GM21367 (cell line): ENCODE measurements around the gene OPN4.
A peak's percentile ranks its signal among the peaks of the same experiment; 100 is the strongest.

Experiments used
- ATAC-seq: cut with Tn5 transposase; IDR thresholded peaks from one replicate; pipeline ENCODE4 v1.9.1; 2021; ENCODE audit not compliant: unreplicated experiment

Gene OPN4

DNA sequence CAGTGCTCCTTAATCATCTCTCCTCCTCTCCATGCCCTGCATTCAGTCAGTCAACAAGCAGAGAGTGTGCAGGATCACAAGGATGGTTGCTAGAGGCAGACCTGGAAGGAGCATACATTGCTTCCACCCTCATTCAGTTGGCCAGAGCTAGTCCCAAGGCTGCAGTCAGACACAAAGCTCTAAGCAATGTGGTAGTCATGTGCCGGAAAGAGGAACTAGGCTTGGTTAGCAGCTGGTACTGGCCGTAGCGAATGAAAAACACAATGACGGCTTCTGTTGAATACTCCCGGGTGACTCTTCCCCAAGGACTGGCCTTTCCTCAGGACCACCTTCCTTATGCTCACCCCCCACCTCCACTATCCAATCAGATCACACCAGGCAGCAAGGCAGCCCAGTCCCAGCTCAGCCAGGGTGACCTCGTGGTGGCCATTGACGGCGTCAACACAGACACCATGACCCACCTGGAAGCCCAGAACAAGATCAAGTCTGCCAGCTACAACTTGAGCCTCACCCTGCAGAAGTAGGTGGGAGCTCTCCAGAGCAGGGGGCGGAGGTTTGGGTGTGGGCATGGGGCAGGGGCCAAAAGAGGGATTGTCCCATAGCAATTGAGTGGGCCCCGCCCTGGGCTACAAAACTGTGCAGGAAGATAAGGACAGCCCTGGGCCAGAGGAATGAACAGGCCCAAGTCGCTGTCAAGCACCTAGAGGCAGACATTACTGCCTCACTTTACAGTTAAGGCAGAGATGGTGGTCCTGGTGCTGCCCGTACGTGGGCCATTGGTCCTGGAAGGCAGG is 24.8 kb downstream of the OPN4 start:
- peak; percentile 50 for ATAC-seq

DNA sequence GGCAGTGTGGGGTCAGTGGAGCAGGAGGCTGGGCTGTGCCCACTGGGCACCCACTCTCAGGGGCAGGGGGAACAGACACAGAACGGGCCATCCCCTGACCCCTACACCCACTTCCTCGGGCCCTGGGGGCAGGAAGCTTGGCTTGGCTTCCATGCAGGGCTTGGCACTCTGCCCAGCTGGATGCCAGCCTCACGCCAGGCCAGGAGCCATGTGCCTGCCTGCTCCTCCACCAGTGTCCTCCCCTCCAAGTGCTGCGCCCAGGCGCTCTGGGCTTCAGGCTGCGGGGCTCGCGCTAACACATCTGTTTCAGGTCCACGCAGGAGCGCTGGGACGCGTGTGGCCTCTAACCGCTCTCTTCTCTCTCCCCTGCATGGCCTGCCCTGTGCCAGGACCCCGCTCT is 26.7 kb downstream of the OPN4 start:
- ATAC-seq: no peak

DNA sequence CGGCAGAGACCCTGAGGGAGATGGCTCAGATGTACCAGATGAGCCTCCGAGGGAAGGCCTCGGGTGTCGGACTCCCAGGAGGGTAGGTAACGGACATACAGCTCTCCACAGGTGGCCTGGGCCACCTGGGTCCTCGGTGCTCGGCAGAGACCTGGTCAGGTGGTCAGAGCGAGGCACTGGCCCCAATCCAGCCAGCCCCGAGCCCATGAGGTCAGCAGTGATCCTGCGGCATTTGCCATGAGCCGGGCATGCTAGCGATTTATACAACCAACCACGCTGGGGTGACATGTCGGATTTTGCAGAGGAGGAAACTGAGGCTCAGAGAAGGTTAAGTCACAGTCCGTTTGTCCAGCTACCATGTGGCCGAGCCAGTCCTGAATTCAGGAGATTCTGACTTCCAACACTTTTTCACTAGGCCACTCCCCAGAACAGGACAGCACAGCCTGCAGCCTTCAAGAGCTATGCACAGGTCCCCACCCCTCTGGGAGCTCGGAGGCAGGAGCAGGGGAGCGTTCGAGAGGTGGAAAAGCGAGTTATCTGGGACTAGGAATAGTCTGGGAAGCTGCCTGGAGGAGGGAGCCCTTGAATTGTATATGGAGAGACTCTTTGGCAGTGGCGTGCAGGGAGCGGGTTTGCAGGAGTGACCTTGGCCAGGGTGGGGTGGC is 27.5 kb downstream of the OPN4 start:
- ATAC-seq: no peak

DNA sequence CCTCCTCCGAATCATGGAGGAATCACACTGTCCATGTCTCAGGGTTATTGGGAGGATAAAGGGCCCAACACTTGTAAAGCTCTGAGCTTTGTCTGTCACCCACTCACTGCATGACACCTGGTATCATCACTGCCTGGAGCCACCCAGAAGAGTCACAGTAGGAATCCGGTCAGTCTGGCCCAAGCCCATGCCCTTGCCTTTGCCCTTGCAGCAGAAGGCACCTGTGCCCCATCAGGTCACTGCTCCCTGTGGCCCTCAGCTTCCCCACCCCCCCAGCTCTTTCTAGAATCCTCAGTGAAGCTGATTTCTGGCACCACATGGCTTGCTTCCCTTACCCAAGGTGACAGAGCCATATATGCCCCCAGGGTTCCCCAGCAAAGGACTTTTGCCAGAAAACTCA is 28.3 kb downstream of the OPN4 start:
- ATAC-seq: no peak

DNA sequence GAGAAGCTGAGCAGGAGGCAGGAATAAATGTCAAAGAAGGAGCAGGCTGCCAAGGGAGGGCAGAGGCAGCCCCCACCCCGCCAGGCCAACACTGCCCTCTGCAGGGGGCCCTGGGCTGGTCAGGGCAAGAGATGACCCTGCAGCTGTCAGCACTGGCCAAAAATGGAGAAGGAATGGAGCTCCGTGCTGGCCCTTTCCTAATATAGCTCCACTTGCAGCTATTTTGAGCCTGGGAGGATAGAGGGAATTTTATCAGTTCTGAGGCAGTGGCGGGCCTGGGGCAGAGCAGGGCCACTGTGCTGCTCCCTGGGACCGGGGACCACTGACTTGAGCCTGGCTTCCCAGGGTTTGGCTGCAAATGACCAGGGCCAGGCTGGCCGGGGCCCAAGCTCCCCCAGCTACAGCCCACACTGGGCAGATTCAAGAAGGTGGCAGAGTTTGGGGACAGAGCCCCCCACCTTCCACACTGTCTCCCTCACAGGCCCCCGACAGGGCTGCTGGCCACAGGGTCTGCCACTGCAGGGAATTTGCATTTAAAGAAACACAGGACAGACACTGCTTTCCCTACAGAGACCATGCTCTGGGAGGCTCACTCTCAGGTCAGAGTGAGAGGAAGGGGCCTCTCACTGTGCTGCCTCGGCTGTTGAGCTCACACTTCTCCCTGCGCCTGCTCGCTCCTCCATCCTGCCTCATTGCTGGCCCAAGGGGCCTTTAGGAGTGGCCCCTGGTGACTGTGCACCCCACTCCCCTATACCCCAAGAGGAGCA is 30.2 kb downstream of the OPN4 start:
- no peak for ATAC-seq

DNA sequence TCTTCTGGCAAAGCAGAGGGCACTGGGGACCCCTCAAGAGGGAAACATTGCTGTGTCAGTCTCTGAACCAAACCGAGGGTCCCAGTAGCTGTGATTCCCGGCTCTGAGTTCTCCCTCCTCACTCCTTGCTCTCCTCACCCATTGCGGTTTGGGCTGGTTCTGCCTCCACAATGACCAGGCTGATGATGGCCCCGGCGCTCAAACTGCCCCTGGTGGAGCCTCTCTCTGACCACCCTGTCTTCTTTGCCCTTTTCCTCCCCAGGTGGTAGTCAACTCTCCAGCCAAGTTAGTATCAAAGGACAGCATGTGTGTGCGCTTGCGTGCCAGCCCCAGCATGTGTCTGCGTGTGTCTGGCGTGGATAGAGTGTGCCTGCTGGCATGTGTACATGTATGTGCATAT is 31.1 kb downstream of the OPN4 start:
- ATAC-seq: no peak

DNA sequence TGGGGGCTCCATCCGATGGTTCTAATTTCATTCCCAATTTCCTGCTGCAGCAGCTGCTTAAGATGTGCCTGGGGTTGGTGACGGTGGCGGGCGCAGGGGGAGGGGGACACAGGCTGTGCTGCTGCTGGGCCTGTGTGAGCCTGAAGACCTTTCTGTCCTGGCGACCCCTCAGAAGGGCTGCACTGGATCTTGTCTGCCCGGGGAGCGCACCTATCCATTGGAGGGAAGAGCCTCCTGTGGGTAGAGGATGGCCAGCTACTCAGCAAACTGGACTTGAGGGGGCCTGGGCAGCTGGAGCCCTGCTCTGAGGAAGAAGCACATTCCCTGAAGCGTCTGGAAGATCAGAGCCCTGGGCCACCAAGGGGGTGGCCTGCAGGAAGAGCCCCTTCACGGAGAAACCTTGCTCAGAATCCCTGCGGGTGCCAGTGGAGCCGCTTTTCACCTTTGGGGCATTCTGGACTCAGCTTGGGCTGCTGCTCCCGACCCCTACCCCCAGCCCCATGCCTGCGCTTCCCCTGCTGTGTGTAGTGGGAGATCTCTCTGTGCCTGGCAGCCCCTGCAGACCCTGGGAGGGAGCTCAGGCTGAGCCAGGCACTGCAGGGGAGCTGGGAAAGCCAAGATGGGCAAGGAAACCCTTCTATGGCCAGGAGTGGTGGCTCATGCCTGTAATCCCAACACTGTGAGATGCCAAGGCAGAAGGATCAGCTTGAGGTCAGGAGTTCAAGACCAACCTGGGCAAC is 31.7 kb downstream of the OPN4 start:
- ATAC-seq: no peak

DNA sequence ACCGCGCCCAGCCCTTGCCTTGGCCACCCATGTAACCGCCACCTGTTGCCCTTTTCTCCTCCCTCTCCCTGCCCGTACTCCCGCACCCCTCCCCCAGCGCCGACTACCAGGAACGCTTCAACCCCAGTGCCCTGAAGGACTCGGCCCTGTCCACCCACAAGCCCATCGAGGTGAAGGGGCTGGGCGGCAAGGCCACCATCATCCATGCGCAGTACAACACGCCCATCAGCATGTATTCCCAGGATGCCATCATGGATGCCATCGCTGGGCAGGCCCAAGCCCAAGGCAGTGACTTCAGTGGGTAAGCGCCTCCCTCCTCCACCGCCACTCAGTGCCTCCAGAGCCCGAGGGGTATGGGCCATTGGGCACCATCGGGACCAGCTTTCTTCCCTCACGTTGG is 32.6 kb downstream of the OPN4 start:
- no peak for ATAC-seq

DNA sequence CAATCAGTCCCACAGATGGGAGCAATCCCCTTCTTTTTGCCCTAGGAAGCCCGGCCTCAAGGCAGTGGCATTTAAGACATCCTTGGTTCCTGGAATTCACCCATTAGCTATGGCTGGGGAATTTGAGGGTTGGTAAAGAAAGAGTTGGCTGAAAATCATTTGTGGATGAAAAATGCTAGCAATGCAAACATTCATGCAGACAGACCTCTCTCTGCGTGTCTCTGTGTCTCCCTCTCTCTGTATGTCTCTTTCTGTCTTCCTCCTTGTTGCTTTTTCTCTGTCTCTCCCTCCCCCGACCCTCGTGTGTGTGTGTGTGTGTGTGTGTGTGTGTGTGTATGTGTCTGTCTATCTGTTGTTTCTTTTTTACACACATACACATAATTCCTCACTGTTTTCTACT is 33.4 kb downstream of the OPN4 start:
- ATAC-seq: no peak

DNA sequence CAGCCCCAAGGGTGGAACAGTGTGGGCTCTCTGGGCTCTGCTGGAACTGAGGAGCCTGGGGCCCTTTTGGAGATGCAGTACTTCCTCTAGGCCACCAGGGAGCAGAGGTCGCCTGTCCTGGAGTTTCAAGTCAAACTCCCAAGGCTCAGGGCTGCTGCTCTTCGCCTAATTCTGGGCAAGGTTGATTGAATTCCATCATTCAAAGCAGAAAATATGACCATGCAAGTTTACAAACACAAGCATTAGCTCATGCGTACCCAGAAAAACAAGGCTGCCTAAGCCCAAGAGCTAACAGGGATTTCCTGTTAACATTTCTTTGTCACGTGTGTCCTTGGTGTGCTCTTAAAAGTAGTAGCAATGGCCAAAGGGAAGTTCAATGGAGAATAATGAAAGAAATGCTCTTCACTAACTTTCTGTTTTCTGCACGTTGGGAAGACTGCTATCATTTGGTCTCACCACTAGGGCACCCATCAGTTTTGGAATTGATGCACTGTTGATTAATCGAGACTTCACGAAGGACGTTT is 34.1 kb downstream of the OPN4 start:
- peak; percentile 81 for ATAC-seq

DNA sequence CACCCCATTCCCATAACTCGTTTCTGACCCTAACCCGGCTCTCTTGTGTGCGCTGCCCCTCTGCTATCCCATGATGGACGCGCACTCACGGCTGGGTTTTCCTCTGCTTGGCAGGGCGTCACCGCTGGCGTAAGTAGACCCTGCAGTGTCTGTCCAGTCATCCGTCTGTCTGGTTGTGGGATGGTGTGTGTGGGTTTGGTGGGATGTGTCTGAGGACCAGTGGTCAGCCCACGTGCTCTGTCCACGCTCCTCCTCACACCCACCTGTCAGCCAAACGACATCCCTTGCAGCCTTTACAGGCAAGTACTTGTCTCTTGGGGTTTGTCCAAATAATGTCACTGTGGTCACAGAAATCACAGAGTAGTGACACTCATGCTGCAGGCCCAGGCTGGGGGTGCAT is 34.8 kb downstream of the OPN4 start:
- ATAC-seq: no peak

DNA sequence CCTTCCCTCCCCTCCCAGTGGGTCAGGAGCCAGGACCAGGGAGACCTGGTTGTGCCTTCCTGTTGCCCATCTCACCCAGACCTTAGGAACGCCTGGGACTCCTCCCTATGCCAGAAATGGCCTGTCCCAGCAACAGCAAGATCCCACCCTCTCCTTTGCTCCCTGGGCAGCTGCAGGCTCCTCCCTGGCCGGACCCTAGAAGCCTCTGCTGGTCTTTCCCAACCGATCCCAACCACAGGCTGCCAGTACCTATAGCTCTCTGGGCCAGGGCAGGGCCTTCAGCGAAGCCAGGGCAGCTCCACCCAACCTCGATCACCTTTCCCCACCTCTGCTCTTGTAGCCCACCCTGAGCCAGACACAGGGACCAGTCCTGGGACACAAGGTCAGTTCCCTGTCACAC is 35.9 kb downstream of the OPN4 start:
- ATAC-seq: no peak

DNA sequence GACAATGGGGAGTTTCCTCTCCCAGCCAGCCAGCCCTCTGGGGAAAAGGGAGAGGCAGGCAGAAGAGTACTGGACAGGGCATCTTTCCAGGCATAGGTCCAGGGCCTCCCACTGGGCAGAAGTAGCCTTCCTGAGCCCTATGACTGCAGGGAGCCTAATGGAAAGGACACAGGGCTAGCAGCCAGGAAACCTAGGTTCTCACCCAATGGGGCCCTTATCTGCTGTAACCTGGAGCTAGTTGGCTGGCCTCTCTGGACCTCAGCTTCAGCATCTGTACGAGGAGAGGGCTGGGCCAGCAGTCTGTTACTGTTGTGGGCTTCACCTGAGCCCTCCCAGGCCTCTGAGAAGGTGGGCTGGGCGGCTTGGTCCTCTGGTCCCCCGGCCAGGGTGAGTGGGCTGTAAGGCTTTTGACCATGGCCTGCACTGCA is 36.3 kb downstream of the OPN4 start:
- ATAC-seq: no peak

DNA sequence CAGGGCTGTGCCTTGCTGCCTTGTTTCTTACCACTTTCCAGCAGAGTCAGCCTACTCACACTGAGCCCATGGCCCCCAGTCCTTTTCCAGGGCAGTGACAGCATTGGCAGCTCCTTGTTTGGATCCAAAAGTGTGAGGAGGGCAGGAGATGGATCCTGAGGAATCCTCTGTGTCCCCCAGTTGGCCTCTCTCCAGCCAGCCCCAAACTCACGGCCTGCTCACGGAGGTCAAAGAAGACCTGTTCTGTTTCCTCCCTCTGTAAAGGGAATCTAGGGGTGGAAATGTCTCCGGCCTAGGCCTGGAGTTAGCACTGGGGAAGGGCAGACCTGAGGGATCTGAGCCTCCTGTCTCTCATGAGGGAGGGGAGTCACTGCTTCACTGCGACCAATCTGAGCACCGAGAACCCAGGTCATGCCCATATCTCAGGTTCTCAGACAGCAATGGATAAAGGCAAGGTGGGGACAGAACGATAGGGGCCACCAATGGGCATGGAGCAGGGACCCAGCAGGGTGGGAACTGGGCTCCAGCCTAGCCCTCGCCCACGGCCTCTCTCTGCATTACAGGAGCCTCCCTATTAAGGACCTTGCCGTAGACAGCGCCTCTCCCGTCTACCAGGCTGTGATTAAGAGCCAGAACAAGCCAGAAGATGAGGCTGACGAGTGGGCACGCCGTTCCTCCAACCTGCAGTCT is 37.1 kb downstream of the OPN4 start:
- ATAC-seq: no peak

DNA sequence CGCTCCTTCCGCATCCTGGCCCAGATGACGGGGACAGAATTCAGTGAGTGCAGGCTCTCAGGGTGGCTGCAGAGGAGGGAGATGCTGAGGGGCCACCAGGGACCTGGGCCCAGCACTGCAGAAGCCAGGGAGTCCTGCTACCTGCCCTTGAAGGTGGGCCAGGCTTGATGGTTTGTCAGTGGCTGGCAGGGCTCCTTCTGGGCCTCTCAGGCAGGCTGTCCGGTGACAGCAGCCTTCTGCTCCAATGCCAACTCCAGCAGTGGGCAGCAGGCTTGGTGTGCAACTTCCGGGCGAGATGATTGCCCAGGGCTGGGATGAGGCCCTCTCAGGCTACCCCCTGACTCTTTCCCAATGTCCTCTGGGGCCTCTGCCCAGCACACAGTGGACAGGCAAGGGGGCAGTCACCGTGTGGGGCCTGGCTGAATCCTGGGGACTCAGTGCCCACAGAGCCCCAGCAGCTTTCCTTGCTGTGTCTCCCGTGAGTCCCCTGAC is 37.7 kb downstream of the OPN4 start:
- no peak for ATAC-seq

DNA sequence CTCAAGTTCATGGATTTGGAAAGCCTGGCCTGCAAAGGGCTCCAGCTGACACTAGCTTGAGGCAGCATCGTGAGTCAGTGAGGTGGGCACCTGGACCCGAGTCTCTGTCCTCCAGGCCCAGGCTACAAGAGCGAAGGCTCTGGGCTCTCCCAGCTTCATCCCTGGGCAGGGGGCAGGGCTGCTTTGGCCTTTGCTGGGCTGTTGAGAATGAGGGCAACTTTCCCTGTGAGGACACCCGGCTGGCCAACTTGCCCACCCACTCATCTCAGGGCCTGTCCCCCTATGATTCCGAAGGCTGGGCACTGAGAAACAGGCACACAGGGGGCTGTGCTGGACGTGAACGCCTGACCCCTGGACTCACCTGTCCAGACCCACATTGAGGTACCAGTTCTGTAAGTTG is 38.3 kb downstream of the OPN4 start:
- ATAC-seq: no peak

DNA sequence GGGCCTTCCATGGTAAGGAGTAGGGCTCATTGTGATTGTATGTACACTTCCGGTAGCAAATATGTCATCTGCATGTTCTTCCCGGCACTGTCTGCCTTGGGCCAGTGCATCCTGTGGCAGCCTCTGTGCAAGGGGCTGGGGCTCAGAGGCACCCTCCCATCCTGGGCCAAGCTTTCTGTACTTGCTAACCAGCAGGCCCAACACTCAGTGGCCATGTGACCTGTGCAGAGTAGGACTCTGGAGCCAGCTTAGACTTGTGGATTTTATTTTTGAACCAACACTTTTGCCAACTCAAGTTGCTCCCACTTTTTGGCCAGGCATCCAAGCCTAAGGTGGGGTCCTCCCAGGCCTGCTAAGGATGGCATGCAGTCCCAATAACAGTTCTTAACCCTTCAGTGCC is 38.9 kb downstream of the OPN4 start:
- ATAC-seq: no peak

DNA sequence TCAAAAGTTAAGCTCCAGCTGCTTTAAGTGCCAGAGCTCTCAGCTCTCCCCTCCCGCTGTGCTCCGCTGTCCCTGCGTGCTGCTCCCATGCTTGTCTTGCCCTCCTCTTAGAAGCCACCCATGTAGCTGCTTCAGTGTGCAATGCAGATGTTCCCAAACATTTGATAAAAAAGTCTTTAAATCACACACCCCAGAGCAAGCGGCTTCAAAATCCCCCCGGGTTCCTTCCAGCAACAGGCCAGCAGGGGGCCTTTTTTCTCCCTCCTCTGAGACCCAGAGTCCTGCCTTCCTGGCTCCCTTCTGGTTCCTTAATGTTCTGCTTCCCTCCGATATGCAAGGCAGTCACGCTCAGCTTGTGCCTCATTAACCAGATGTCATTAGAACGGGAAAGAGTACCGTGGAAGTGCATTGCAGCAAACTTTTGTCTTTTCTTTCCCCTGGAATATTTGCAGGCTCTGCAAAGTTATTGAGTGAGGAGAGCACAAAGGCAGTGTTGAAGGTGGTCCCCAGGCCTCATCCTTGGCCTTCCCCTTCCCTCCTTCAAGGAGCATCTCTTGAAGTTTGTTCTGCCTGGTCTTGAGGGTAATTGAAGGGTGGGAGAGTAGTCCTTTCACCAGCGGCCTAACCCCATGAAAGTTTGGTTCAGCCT is 39.5 kb downstream of the OPN4 start:
- ATAC-seq: no peak

DNA sequence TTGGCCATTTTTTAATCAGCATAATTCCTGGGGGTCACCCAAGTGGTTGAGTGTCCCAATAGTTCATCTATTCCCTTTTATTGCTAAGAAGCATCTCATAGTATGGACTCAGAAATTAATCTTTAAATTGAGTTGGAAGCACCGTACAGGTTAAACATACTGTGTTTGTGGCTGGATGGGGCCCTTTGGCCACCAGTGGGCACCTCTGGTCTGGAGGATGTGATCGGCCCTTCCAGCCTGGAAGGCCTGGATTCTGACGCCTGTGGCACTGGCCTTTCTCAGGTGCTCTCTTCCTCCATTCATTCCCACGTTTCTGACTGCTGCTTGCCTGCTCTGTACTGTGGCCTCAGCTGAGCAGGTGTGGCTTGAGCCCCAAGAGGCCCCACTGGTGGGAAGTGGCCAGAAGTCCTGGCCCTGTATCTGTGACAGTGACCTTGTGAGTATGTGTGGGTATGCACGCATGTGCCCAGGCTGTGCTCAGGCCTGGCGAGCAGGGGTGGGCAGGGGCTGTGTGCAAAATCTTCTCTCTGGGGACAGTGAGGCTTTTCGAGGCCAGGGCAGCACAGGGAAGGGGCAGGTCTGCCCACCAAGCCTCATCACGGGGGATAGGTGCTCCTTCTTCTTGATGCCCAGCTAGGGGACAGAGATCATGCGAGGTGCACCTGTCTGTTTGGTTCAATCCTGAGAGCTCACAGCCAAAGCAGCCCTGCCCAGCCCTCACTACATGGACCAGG is 44.0 kb downstream of the OPN4 start:
- ATAC-seq: no peak
